Neural progenitor cell (in vitro differentiated cells): ENCODE measurements around the gene CHI3L2. TPM values are rescaled to one million over a fixed set of nuclear protein-coding genes. Genes with fewer than 3 reads are reported as not detected.

Source experiments
- DNase-seq: peaks from one replicate; pipeline ENCODE4 v3.0.0-alpha.2; 2016; ENCODE audit warnings: low spot score
- H2AFZ ChIP-seq: fragments of 200-600 bp; sonication (generic); replicated peaks from 2 replicates; pipeline ENCODE4 v1.6.1; 2016; ENCODE audit warnings: antibody characterized with exemption
- H3F3A ChIP-seq: fragments of 200-600 bp; sonication (generic); 2 replicates; pipeline ENCODE4 v1.6.1; 2016; ENCODE audit warnings: antibody characterized with exemption, low read depth
- H3K27ac ChIP-seq: fragments of 200-600 bp; sonication (generic); 2 replicates; pipeline ENCODE4 v1.5.1; 2016; ENCODE audit warnings: mild to moderate bottlenecking
- H3K27me3 ChIP-seq: fragments of 200-600 bp; sonication (generic); 2 replicates; pipeline ENCODE4 v1.6.1; 2016; ENCODE audit warnings: mild to moderate bottlenecking, moderate library complexity
- H3K36me3 ChIP-seq: fragments of 200-600 bp; sonication (generic); 2 replicates; pipeline ENCODE4 v1.5.1; 2016
- H3K4me1 ChIP-seq: fragments of 200-600 bp; sonication (generic); 2 replicates; pipeline ENCODE4 v1.6.1; 2016; ENCODE audit warnings: mixed run types
- H3K4me2 ChIP-seq: fragments of 200-600 bp; sonication (generic); 2 replicates; pipeline ENCODE4 v1.6.1; 2016
- H3K4me3 ChIP-seq: fragments of 200-600 bp; sonication (generic); 2 replicates; pipeline ENCODE4 v1.5.1; 2016
- H3K79me2 ChIP-seq: fragments of 200-600 bp; sonication (generic); 2 replicates; pipeline ENCODE4 v1.6.1; 2016; ENCODE audit warnings: low read depth
- H3K9ac ChIP-seq: fragments of 200-600 bp; sonication (generic); 2 replicates; pipeline ENCODE4 v1.6.1; 2016
- H3K9me3 ChIP-seq: fragments of 200-600 bp; sonication (generic); 2 replicates; pipeline ENCODE4 v1.5.1; 2016; ENCODE audit warnings: low read depth
- H4K20me1 ChIP-seq: fragments of 200-600 bp; sonication (generic); 2 replicates; pipeline ENCODE4 v1.6.1; 2016; ENCODE audit warnings: low read depth
- H3K27ac Mint-ChIP-seq: 3 replicates; pipeline ENCODE4 v1.8.0; 2021; ENCODE audit warnings: mixed read lengths
- H3K27me3 Mint-ChIP-seq: 2 replicates; pipeline ENCODE4 v1.8.0; 2022; ENCODE audit warnings: low read depth, mild to moderate bottlenecking, inconsistent platforms, moderate library complexity, mixed read lengths; ENCODE audit not compliant: insufficient read depth
- H3K36me3 Mint-ChIP-seq: 3 replicates; pipeline ENCODE4 v1.8.0; 2021; ENCODE audit warnings: mixed read lengths
- H3K4me1 Mint-ChIP-seq: 3 replicates; pipeline ENCODE4 v1.8.0; 2021; ENCODE audit warnings: mixed read lengths
- H3K4me3 Mint-ChIP-seq: 3 replicates; pipeline ENCODE4 v1.8.0; 2021; ENCODE audit warnings: mild to moderate bottlenecking, moderate library complexity, mixed read lengths
- H3K9me3 Mint-ChIP-seq: 3 replicates; pipeline ENCODE4 v1.8.0; 2020; ENCODE audit warnings: mixed read lengths
- CTCF ChIP-seq: fragments of 200-600 bp; sonication (generic); IDR thresholded peaks from 2 replicates; pipeline ENCODE4 v1.5.1; 2017; ENCODE audit warnings: antibody characterized with exemption, mild to moderate bottlenecking
- EZH2 ChIP-seq: fragments of 200-600 bp; sonication (generic); IDR thresholded peaks from 2 replicates; pipeline ENCODE4 v1.6.1; 2017; ENCODE audit warnings: antibody characterized with exemption, mild to moderate bottlenecking, moderate library complexity
- EZH2phosphoT487 ChIP-seq: fragments of 200-600 bp; sonication (generic); IDR thresholded peaks from 2 replicates; pipeline ENCODE4 v1.6.1; 2017; ENCODE audit warnings: antibody characterized with exemption
- total RNA-seq: library from RNA; depleted of rRNA; stranded (reverse); fragments of >200 nt; gene quantifications from 2 replicates; pipeline ENCODE4 v1.2.3, GENCODE V29; 2015; ENCODE audit warnings: low replicate concordance

Gene CHI3L2
- total RNA-seq, 1 donor from 2014 or later = not detected

- Mint-ChIP-seq H3K27ac (no peak overlapping the region), H3K27me3 (peaks cover 2% of the 10 kb centered on the region), H3K36me3 (no peaks in the 10 kb centered on the region), H3K4me3 (no peak overlapping the region), H3K9me3 (peaks cover 2% of the 10 kb centered on the region), H3K4me1 (no peaks in the 10 kb centered on the region)
- no peak overlapping the region for H2AFZ ChIP-seq
- no peak overlapping the region for H3K4me2 ChIP-seq
- TF ChIP-seq EZH2phosphoT487 (no peak), EZH2 (no peak), CTCF (no peak)
- no peaks in the 10 kb centered on the region for H3K27me3 ChIP-seq
- H3K4me1 ChIP-seq = no peaks in the 10 kb centered on the region
- no peak overlapping the region for H3K4me3 ChIP-seq
- H3K9ac ChIP-seq = no peak overlapping the region
- no peaks in the 10 kb centered on the region for H3F3A ChIP-seq
- no peaks in the 10 kb centered on the region for H3K79me2 ChIP-seq
- DNase-seq = no peak
- no peaks in the 10 kb centered on the region for H4K20me1 ChIP-seq
- H3K9me3 ChIP-seq = no peaks in the 10 kb centered on the region
- H3K27ac ChIP-seq = no peak overlapping the region
- H3K36me3 ChIP-seq = no peaks in the 10 kb centered on the region
Observed at GRCh38 chr1:111238056-111238795, 10.7 kb downstream of the CHI3L2 start.

DNA sequence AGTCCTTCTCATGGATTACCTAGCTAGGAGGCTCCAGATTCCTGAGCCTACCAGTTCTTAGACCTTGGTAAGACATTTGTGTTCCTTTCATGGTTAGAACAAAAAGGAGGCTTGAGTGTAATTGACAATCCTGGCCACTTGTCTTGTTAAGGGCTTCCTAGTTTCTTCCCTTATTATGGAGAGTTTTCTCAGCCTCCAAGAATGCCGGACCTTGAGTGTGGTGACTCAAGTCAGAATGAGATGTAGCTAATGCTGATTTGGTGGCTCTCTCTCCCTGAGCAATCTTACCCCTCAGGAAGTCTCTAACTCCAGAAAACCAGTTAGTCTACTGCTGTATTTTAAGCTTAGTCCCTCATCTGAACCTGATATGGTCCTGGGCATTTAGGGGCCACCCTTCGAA lies 14.3 kb downstream of the CHI3L2 start:
- Histone ChIP-seq H3K27ac (no peak overlapping the region), H3K27me3 (no peaks in the 10 kb centered on the region), H2AFZ (no peak overlapping the region), H3K4me1 (no peaks in the 10 kb centered on the region), H3K36me3 (no peaks in the 10 kb centered on the region), H3K79me2 (no peaks in the 10 kb centered on the region), H3K9me3 (no peaks in the 10 kb centered on the region), H3K4me2 (no peak overlapping the region), H3K9ac (no peak overlapping the region), H4K20me1 (no peaks in the 10 kb centered on the region), H3F3A (no peaks in the 10 kb centered on the region), H3K4me3 (no peak overlapping the region)
- Mint-ChIP-seq H3K36me3 (no peaks in the 10 kb centered on the region), H3K27ac (no peak overlapping the region), H3K4me3 (no peak overlapping the region), H3K4me1 (no peaks in the 10 kb centered on the region), H3K27me3 (peaks cover 2% of the 10 kb centered on the region), H3K9me3 (no peaks in the 10 kb centered on the region)
- no peak for TF ChIP-seq CTCF
- TF ChIP-seq EZH2phosphoT487 = no peak
- TF ChIP-seq EZH2 = no peak
- DNase-seq = no peak

DNA sequence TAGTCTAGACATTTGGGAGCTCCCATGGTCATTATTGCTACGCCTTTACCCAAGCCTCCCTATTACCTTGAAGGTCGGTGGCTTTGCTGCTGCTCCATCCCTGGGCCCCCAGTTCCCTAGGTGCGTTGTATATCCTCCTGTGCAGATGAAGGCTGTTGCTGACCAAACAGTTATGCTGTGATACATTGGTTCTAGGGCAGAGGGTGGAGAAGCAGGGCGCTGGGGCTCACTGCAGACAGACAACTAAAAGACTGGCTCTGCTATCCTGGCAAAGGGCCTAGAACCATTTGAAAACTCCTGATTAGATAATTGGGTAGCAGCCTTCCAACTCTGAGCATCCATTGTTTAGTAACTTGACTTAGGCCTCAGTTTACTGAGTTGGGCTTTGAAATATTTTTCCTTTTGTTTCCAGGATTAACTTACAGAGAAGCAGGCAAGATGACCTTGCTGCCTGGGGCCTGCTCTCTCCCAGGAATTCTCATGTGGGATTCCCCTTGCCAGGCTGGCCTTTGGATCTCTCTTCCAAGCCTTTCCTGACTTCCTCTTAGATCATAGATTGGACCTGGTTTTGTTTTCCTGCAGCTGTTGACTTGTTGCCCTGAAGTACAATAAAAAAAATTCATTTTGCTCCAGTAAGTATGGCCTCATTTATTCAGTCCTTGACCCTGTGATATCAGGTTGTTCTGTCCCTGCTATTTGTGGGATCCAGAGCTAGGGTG lies 15.5 kb downstream of the CHI3L2 start:
- no peak for TF ChIP-seq EZH2phosphoT487
- no peak overlapping the region for H3K9ac ChIP-seq
- no peaks in the 10 kb centered on the region for H4K20me1 ChIP-seq
- H3F3A ChIP-seq = no peaks in the 10 kb centered on the region
- no peak for DNase-seq
- H3K4me3 ChIP-seq = no peak overlapping the region
- peaks cover 5% of the 10 kb centered on the region for H3K27me3 Mint-ChIP-seq
- no peaks in the 10 kb centered on the region for H3K4me1 ChIP-seq
- H3K36me3 ChIP-seq = no peaks in the 10 kb centered on the region
- H3K4me3 Mint-ChIP-seq = no peak overlapping the region
- H3K27me3 ChIP-seq = no peaks in the 10 kb centered on the region
- H3K27ac Mint-ChIP-seq = no peak overlapping the region
- no peaks in the 10 kb centered on the region for H3K79me2 ChIP-seq
- no peaks in the 10 kb centered on the region for H3K9me3 ChIP-seq
- no peaks in the 10 kb centered on the region for H3K4me1 Mint-ChIP-seq
- H2AFZ ChIP-seq = no peak overlapping the region
- no peak overlapping the region for H3K4me2 ChIP-seq
- no peaks in the 10 kb centered on the region for H3K9me3 Mint-ChIP-seq
- H3K27ac ChIP-seq = no peak overlapping the region
- no peaks in the 10 kb centered on the region for H3K36me3 Mint-ChIP-seq
